HG02981 (cell line): ENCODE measurements around the gene C4BPB.

Experiments
- ATAC-seq: cut with Tn5 transposase; IDR thresholded peaks from one replicate; pipeline ENCODE4 v1.9.1; 2021; ENCODE audit warnings: mild to moderate bottlenecking, moderate library complexity; ENCODE audit not compliant: unreplicated experiment

The C4BPB gene

GRCh38 chr1:207081088-207081487, 7.6 kb upstream of the C4BPB start:
- ATAC-seq = no peak

GRCh38 chr1:207081806-207082205, 6.9 kb upstream of the C4BPB start:
- ATAC-seq = no peak

- ATAC-seq = no peak
Observed at GRCh38 chr1:207084232-207084631, 4.4 kb upstream of the C4BPB start.

- peak; percentile 75 for ATAC-seq
Observed at GRCh38 chr1:207084701-207085180, 3.9 kb upstream of the C4BPB start.

GRCh38 chr1:207085887-207086286, 2.8 kb upstream of the C4BPB start:
- no peak for ATAC-seq

- ATAC-seq = no peak
Observed at GRCh38 chr1:207088161-207088560, 499 bp upstream of the C4BPB start.

- ATAC-seq = no peak
Observed at GRCh38 chr1:207089627-207090355, 1.1 kb downstream of the C4BPB start.

GRCh38 chr1:207091200-207091908, 2.7 kb downstream of the C4BPB start:
- no peak for ATAC-seq

GRCh38 chr1:207093944-207094343, 5.3 kb downstream of the C4BPB start:
- no peak for ATAC-seq

- no peak for ATAC-seq
Observed at GRCh38 chr1:207097871-207098324, 9.2 kb downstream of the C4BPB start.

GRCh38 chr1:207101720-207102119, 13.1 kb downstream of the C4BPB start:
- ATAC-seq = no peak

- no peak for ATAC-seq
Observed at GRCh38 chr1:207102146-207102545, 13.5 kb downstream of the C4BPB start.

GRCh38 chr1:207102659-207103058, 14.0 kb downstream of the C4BPB start:
- no peak for ATAC-seq

GRCh38 chr1:207103892-207104373, 15.3 kb downstream of the C4BPB start, which contains the start of gene C4BPA:
TSS of gene C4BPA (plus strand) at chr1:207104233. CDS start at chr1:207113026, 8,793 bp downstream.
- ATAC-seq = no peak

GRCh38 chr1:207109004-207109403, 20.3 kb downstream of the C4BPB start:
- no peak for ATAC-seq

- ATAC-seq = no peak
Observed at GRCh38 chr1:207112616-207113296, 24.1 kb downstream of the C4BPB start.

GRCh38 chr1:207115269-207115668, 26.6 kb downstream of the C4BPB start:
- ATAC-seq = no peak

GRCh38 chr1:207124389-207124788, 35.7 kb downstream of the C4BPB start:
- no peak for ATAC-seq

GRCh38 chr1:207128336-207128921, 39.8 kb downstream of the C4BPB start:
- ATAC-seq = no peak

GRCh38 chr1:207129053-207129452, 40.4 kb downstream of the C4BPB start:
- no peak for ATAC-seq
